Body of pancreas (tissue), 4 donors: ENCODE measurements around the gene MYO10. TPM values are rescaled to one million over a fixed set of nuclear protein-coding genes. Genes with fewer than 3 reads are reported as not detected.

ENCODE experiments used
- ATAC-seq: fragments of 150-250 bp; one replicate; pipeline ENCODE4 v1.9.1; 2016
- DNase-seq, 4 donors: peaks; one replicate each; pipeline ENCODE4 v3.0.0-alpha.2; 2019
- H3K27ac ChIP-seq, 4 donors: fragments of 200-600 bp; sonication (generic); 1 replicate in 3 of 4; 2 replicates in 1 of 4; pipeline versions ENCODE4 v1.5.1 to v1.6.1; 2016 to 2019; ENCODE audit warnings: mild to moderate bottlenecking in 1 of 4, mixed read lengths in 1 of 4, moderate library complexity in 1 of 4
- H3K27me3 ChIP-seq, 2 donors: fragments of 200-600 bp; sonication (generic); one replicate each; pipeline ENCODE4 v1.6.0; 2016; ENCODE audit warnings: mild to moderate bottlenecking in 1 of 2
- H3K36me3 ChIP-seq, 2 donors: fragments of 200-600 bp; sonication (generic); replicated peaks in 1 of 2; 2 replicates each; pipeline ENCODE4 v1.5.1; 2016; ENCODE audit warnings: low read depth in 2 of 2; ENCODE audit not compliant: insufficient read depth in 1 of 2
- H3K4me1 ChIP-seq: fragments of 200-600 bp; sonication (generic); one replicate; pipeline ENCODE4 v1.6.0; 2016
- H3K4me3 ChIP-seq, 2 donors: fragments of 200-600 bp; sonication (generic); 1 replicate in 1 of 2; 2 replicates in 1 of 2; pipeline ENCODE4 v1.5.1; 2016 to 2019
- H3K9me3 ChIP-seq, 3 donors: fragments of 200-600 bp; sonication (generic); 1 replicate in 2 of 3; 2 replicates in 1 of 3; pipeline ENCODE4 v1.5.1; 2016
- POLR2A ChIP-seq, 3 donors: fragments of 450-650 bp; IDR thresholded peaks; one replicate each; pipeline ENCODE4 v1.6.1; 2016; ENCODE audit warnings: antibody characterized with exemption in 3 of 3, mild to moderate bottlenecking in 2 of 3
- WGBS, 2 donors: methylation state at CpG; one replicate each; pipeline ENCODE4 v1.1.5; 2017; 5-methylcytosine and 5-hydroxymethylcytosine counted together
- intact Hi-C: fragments of 100-400 bp; cut with DNase I; formaldehyde crosslinking; loops from one replicate; pipeline ENCODE4 v1.15.1; 2023
- total RNA-seq, 2 donors: library from RNA; depleted of rRNA; stranded (reverse); fragments of >200 nt; gene quantifications; one replicate each; pipeline ENCODE4 v1.1.0, GENCODE V29; 2016
- TF ChIP-seq, protein P1 (sequence below), 7 experiments: fragments of 450-650 bp in 4 of 7; fragments of 200-600 bp in 3 of 7; sonication (generic) in 3 of 7; IDR thresholded peaks; one replicate each; pipeline ENCODE4 v1.5.1; 2016 to 2019; ENCODE audit warnings: antibody characterized with exemption in 7 of 7

The MYO10 gene
- total RNA-seq, 2 donors from 2014 or later = 35.8 to 162 TPM

GRCh38 chr5:16899171-16899570 lies 36.9 kb downstream of the MYO10 start:
- intact Hi-C loops = no loop called here
- Histone ChIP-seq H3K4me3 (no peak overlapping the region), H3K27me3 (no peaks in the 10 kb centered on the region), H3K27ac (peak overlapping the region in 1 of 4 donors; percentile 14), H3K4me1 (peaks cover 95% of the 10 kb centered on the region), H3K9me3 (no peaks in the 10 kb centered on the region), H3K36me3 (no peaks in the 10 kb centered on the region)
- WGBS, 2 donors = 73 to 74% methylated on average over 12 of the region's 12 CpGs
- DNase-seq (no peak), ATAC-seq (no peak)
- no peak for TF ChIP-seq POLR2A (IDR thresholded peaks at IDR 0.05)
- TF ChIP-seq, protein P1, sequence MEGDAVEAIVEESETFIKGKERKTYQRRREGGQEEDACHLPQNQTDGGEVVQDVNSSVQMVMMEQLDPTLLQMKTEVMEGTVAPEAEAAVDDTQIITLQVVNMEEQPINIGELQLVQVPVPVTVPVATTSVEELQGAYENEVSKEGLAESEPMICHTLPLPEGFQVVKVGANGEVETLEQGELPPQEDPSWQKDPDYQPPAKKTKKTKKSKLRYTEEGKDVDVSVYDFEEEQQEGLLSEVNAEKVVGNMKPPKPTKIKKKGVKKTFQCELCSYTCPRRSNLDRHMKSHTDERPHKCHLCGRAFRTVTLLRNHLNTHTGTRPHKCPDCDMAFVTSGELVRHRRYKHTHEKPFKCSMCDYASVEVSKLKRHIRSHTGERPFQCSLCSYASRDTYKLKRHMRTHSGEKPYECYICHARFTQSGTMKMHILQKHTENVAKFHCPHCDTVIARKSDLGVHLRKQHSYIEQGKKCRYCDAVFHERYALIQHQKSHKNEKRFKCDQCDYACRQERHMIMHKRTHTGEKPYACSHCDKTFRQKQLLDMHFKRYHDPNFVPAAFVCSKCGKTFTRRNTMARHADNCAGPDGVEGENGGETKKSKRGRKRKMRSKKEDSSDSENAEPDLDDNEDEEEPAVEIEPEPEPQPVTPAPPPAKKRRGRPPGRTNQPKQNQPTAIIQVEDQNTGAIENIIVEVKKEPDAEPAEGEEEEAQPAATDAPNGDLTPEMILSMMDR (IDR thresholded peaks at IDR 0.05) = no peak

DNA sequence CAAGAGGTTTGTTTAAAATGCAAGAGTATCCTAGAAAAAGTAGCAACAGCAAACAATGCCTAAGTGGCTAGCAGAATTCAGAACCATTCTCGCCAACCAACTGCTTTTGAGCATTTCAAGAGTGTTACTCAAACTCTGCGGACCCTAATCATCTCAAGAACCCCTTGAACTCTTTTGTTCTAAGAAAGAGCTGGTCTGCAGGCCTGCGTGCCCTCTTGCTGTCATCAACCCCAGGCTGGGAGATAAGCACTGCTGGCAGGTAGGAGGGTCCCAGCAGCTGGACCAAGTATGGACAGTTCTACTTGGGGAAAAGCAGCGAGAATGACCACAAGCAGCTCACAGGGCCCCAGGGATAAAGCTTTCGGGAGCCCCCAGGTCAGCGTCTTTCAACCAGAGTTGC lies 38.3 kb downstream of the MYO10 start:
- Histone ChIP-seq H3K27ac (peak overlapping the region in 2 of 4 donors; percentile 54 to 90), H3K36me3 (no peaks in the 10 kb centered on the region), H3K4me3 (no peak overlapping the region), H3K9me3 (no peaks in the 10 kb centered on the region), H3K4me1 (peaks cover 93% of the 10 kb centered on the region), H3K27me3 (no peaks in the 10 kb centered on the region)
- 77 to 83% methylated on average over 6 of the region's 6 CpGs for WGBS, 2 donors
- no peak for DNase-seq
- TF ChIP-seq, protein P1 (IDR thresholded peaks at IDR 0.05) = no peak
- TF ChIP-seq POLR2A (IDR thresholded peaks at IDR 0.05) = no peak
- ATAC-seq = no peak
- intact Hi-C loops = no loop called here

GRCh38 chr5:16897284-16897704 lies 38.8 kb downstream of the MYO10 start:
- 25 to 34% methylated on average over 7 of the region's 7 CpGs for WGBS, 2 donors
- no peak for ATAC-seq
- H3K4me3 ChIP-seq = no peak overlapping the region
- peaks cover 93% of the 10 kb centered on the region for H3K4me1 ChIP-seq
- no peaks in the 10 kb centered on the region for H3K36me3 ChIP-seq
- TF ChIP-seq POLR2A (IDR thresholded peaks at IDR 0.05) = no peak
- TF ChIP-seq, protein P1 (IDR thresholded peaks at IDR 0.05) = no peak
- H3K9me3 ChIP-seq = no peaks in the 10 kb centered on the region
- peak overlapping the region in 2 of 4 donors; percentile 54 to 90 for H3K27ac ChIP-seq
- no peak for DNase-seq
- intact Hi-C loops = no loop called here
- H3K27me3 ChIP-seq = no peaks in the 10 kb centered on the region

DNA sequence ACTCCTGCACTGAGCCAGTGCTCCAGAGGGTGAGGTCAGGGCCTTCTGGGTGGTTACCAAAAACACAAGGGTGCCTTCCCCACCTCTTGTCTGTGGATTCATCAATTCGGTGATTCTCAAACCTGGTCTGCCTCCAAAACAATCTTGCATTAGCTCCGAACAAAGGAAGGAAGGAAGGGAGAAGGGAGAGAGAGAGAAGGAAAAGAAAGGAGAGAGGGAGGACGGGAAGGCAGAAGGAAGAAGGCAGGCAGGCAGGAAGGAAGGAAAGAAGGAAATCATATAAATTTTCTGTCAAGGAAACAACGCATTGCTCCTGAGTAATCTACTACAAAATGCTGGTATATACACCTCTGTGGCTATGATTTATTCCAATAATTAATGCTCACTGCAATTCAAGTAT lies 39.3 kb downstream of the MYO10 start:
- Histone ChIP-seq H3K36me3 (no peaks in the 10 kb centered on the region), H3K27me3 (no peaks in the 10 kb centered on the region), H3K4me1 (peaks cover 96% of the 10 kb centered on the region), H3K9me3 (no peaks in the 10 kb centered on the region), H3K4me3 (no peak overlapping the region), H3K27ac (peak overlapping the region; percentile 7 to 90 (median 86))
- WGBS, 2 donors = 27 to 36% methylated on average over 4 of the region's 4 CpGs
- DNase-seq (no peak), ATAC-seq (no peak)
- TF ChIP-seq, protein P1 (IDR thresholded peaks at IDR 0.05) = no peak
- TF ChIP-seq POLR2A (IDR thresholded peaks at IDR 0.05) = no peak
- intact Hi-C loops = no loop called here
